ENCODE results near the gene TIMMDC1. TPM values are rescaled to one million over a fixed set of nuclear protein-coding genes. Genes with fewer than 3 reads are reported as not detected.

Gene TIMMDC1
- total RNA-seq, 2 experiments from 2014 or later: 66.4 to 67.4 TPM

DNA sequence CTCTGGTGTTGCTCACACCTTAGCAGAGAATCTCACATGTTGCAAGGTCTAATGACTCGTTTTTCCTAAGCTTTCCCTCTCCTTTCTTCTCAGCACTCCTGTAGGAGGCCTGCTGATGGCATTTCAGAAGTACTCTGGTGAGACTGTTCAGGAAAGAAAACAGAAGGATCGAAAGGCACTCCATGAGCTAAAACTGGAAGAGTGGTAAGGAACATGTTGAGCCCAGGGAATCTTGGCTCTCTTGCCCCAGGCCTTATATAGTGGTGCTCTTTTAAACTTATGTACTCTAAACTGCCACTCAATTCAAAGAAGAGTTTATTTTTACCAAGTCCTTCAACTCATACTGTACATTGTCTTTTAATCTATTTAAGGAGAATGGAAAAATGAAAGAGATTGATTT lies 18.8 kb downstream of the TIMMDC1 start:
- no peak for DNase-seq
- H3K27me3 Mint-ChIP-seq: no peaks in the 10 kb centered on the region
- H3K9me3 Mint-ChIP-seq: peaks cover 6% of the 10 kb centered on the region
- peaks cover 87% of the 10 kb centered on the region for H3K36me3 Mint-ChIP-seq (ENCODE audit: low read depth)
- POLR2A ChIA-PET: interaction anchor here (1.1 to 1.4 kb wide), 4 partner anchors 9 to 40 kb away, joined by 3 to 9 read pairs (median 4); partner anchors contain the start of gene TIMMDC1
- no peak overlapping the region for H3K27ac Mint-ChIP-seq
- peaks cover 3% of the 10 kb centered on the region for H3K4me1 Mint-ChIP-seq
- H3K4me3 Mint-ChIP-seq: no peak overlapping the region
- CTCF ChIA-PET: interaction anchor here (1.5 kb wide), 1 partner anchor 12 kb away, joined by 3 read pairs; no protein-coding TSS in a partner anchor

- peaks cover 6% of the 10 kb centered on the region for H3K9me3 Mint-ChIP-seq
- peaks cover 88% of the 10 kb centered on the region for H3K36me3 Mint-ChIP-seq (ENCODE audit: low read depth)
- CTCF ChIA-PET: interaction anchor here (1.5 kb wide), 1 partner anchor 13 kb away, joined by 3 read pairs; no protein-coding TSS in a partner anchor
- no peak overlapping the region for H3K4me3 Mint-ChIP-seq
- peaks cover 4% of the 10 kb centered on the region for H3K4me1 Mint-ChIP-seq
- POLR2A ChIA-PET: interaction anchor here (1.1 to 1.2 kb wide), 3 partner anchors 9 to 53 kb away, joined by 3 to 4 read pairs (median 3); no protein-coding TSS in a partner anchor
- H3K27me3 Mint-ChIP-seq: no peaks in the 10 kb centered on the region
- H3K27ac Mint-ChIP-seq: no peak overlapping the region
- DNase-seq: no peak
These were observed 19.7 kb downstream of the TIMMDC1 start for GRCh38 chr3:119518026-119518425.

- Mint-ChIP-seq H3K36me3 (ENCODE audit: low read depth) (peaks cover 90% of the 10 kb centered on the region), H3K4me3 (no peak overlapping the region), H3K9me3 (peaks cover 4% of the 10 kb centered on the region), H3K4me1 (peaks cover 16% of the 10 kb centered on the region), H3K27ac (no peak overlapping the region), H3K27me3 (no peaks in the 10 kb centered on the region)
- no peak for DNase-seq
- ChIA-PET POLR2A (no interaction called here), CTCF (no interaction called here)
These were observed 26.8 kb downstream of the TIMMDC1 start for GRCh38 chr3:119524931-119525662.

- ChIA-PET POLR2A (no interaction called here), CTCF (no interaction called here)
- Mint-ChIP-seq H3K27me3 (no peaks in the 10 kb centered on the region), H3K27ac (no peak overlapping the region), H3K36me3 (ENCODE audit: low read depth) (peaks cover 83% of the 10 kb centered on the region), H3K4me1 (peaks cover 16% of the 10 kb centered on the region), H3K4me3 (no peak overlapping the region), H3K9me3 (no peaks in the 10 kb centered on the region)
- no peak for DNase-seq
These were observed 29.4 kb downstream of the TIMMDC1 start for GRCh38 chr3:119527714-119528113.

DNA sequence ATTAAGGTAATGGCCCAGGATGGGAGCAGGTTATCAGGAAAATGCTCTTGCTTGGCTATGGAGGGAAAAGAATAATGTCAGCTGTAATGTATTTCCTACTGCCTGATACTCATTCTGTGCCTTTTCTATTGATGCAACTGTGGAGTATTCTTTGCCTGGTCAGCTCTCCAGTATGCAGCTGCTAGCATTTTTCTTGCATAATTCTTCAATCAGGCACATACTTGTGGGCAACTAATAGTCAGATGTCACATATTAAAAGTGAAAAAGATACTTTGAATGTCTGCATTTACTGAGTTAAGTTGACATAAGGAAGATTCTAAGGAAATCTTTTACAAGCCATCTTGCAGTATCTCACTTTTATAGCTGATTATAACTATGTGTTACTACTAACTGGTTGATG lies 31.5 kb downstream of the TIMMDC1 start:
- Mint-ChIP-seq H3K27me3 (no peaks in the 10 kb centered on the region), H3K4me1 (peaks cover 3% of the 10 kb centered on the region), H3K9me3 (no peaks in the 10 kb centered on the region), H3K27ac (no peak overlapping the region), H3K36me3 (ENCODE audit: low read depth) (peaks cover 78% of the 10 kb centered on the region), H3K4me3 (no peak overlapping the region)
- ChIA-PET POLR2A (interaction anchor here (0.9 to 1.4 kb wide), 2 partner anchors 14 to 32 kb away, joined by 3 to 5 read pairs; partner anchors contain the start of gene TIMMDC1), CTCF (no interaction called here)
- no peak for DNase-seq

- Mint-ChIP-seq H3K27me3 (no peaks in the 10 kb centered on the region), H3K9me3 (no peaks in the 10 kb centered on the region), H3K27ac (no peak overlapping the region), H3K4me3 (no peak overlapping the region), H3K36me3 (ENCODE audit: low read depth) (peaks cover 77% of the 10 kb centered on the region), H3K4me1 (peaks cover 3% of the 10 kb centered on the region)
- CTCF ChIA-PET: no interaction called here
- DNase-seq: no peak
- POLR2A ChIA-PET: interaction anchor here (0.9 to 1.4 kb wide), 2 partner anchors 13 to 32 kb away, joined by 3 to 5 read pairs; partner anchors contain the start of gene TIMMDC1
These were observed 32.1 kb downstream of the TIMMDC1 start for GRCh38 chr3:119530456-119530855.

DNA sequence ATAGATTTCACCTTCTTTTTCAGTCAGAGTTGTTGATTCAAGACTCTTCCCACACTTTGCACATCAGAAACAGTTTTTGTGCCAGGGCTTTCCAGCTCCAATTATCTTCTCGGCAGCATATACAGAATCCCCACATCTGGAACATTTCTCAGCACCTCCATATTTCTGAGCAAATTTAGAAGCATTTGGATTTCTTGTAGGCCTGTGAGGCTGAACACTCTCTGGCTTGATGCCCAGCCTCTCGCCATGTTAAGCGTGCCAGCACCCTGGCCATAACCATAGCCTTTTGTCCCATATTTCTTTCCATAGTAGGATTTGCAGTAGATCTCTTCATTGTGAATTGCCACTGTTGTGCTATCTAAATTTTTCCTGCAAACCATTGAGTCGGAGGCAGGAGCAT lies 32.8 kb downstream of the TIMMDC1 start:
- CTCF ChIA-PET: no interaction called here
- H3K36me3 Mint-ChIP-seq (ENCODE audit: low read depth): peaks cover 75% of the 10 kb centered on the region
- H3K27ac Mint-ChIP-seq: no peak overlapping the region
- POLR2A ChIA-PET: interaction anchor here (0.9 kb wide), 1 partner anchor 33 kb away, joined by 5 read pairs; the partner anchor contains the start of gene TIMMDC1
- no peaks in the 10 kb centered on the region for H3K27me3 Mint-ChIP-seq
- no peaks in the 10 kb centered on the region for H3K9me3 Mint-ChIP-seq
- DNase-seq: no peak
- H3K4me3 Mint-ChIP-seq: no peak overlapping the region
- H3K4me1 Mint-ChIP-seq: peaks cover 3% of the 10 kb centered on the region

GRCh38 chr3:119534296-119534695 lies 35.9 kb downstream of the TIMMDC1 start:
- H3K27ac Mint-ChIP-seq: no peak overlapping the region
- H3K27me3 Mint-ChIP-seq: no peaks in the 10 kb centered on the region
- no peaks in the 10 kb centered on the region for H3K9me3 Mint-ChIP-seq
- no peak for DNase-seq
- CTCF ChIA-PET: interaction anchor here (0.7 kb wide), 1 partner anchor 73 kb away, joined by 3 read pairs; no protein-coding TSS in a partner anchor
- peaks cover 66% of the 10 kb centered on the region for H3K36me3 Mint-ChIP-seq (ENCODE audit: low read depth)
- POLR2A ChIA-PET: interaction anchor here (0.7 kb wide), 1 partner anchor 72 kb away, joined by 3 read pairs; no protein-coding TSS in a partner anchor
- H3K4me1 Mint-ChIP-seq: peaks cover 5% of the 10 kb centered on the region
- no peak overlapping the region for H3K4me3 Mint-ChIP-seq

DNA sequence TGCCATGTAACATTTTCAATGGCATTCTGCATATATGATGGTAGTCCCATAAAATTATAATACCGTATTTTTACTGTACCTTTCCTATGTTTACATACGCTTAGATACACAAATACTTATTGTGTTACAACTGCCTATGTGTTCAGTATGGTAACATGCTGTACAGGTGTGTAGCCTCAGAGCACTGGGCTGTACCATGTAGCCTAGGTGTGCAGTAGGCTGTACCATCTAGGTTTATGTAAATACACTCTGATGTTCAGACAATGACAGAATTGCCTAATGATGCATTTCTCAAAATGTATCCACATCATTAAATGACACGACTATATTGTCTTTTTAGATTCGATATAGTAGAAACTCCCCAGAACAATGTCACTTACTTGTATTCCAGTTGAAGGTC lies 38.4 kb downstream of the TIMMDC1 start:
- no peaks in the 10 kb centered on the region for H3K27me3 Mint-ChIP-seq
- no peak overlapping the region for H3K4me3 Mint-ChIP-seq
- ChIA-PET CTCF (interaction anchor here (1.3 kb wide), 1 partner anchor 144 kb away, joined by 3 read pairs; no protein-coding TSS in a partner anchor), POLR2A (no interaction called here)
- H3K27ac Mint-ChIP-seq: no peak overlapping the region
- DNase-seq: no peak
- H3K36me3 Mint-ChIP-seq (ENCODE audit: low read depth): peaks cover 68% of the 10 kb centered on the region
- peaks cover 9% of the 10 kb centered on the region for H3K4me1 Mint-ChIP-seq
- no peaks in the 10 kb centered on the region for H3K9me3 Mint-ChIP-seq

DNA sequence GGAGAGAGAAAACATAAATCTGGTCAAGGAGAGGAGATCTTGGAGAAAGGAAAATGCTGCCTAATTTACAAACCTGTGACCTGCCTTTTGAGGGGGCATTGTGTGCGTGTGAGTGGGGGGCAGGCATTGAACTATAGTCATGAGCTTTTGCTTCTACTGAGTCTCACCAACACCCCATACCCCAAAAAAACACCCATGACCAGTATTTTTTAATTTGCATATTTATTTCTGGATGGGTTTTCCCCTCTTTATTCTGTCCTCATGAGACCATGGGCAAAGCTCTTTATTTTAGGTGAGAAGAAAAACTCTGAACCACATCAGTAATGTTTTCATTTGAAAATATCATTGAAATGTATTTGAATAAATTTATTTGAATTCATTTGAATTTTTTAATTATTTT lies 40.4 kb downstream of the TIMMDC1 start:
- Mint-ChIP-seq H3K27ac (no peak overlapping the region), H3K9me3 (no peaks in the 10 kb centered on the region), H3K4me1 (peaks cover 12% of the 10 kb centered on the region), H3K27me3 (no peaks in the 10 kb centered on the region), H3K4me3 (no peak overlapping the region), H3K36me3 (ENCODE audit: low read depth) (peaks cover 68% of the 10 kb centered on the region)
- no peak for DNase-seq
- ChIA-PET POLR2A (no interaction called here), CTCF (interaction anchor here (1.3 kb wide), 1 partner anchor 19 kb away, joined by 3 read pairs; no protein-coding TSS in a partner anchor)

- Mint-ChIP-seq H3K4me1 (peaks cover 20% of the 10 kb centered on the region), H3K9me3 (no peaks in the 10 kb centered on the region), H3K4me3 (no peak overlapping the region), H3K27me3 (no peaks in the 10 kb centered on the region), H3K27ac (no peak overlapping the region), H3K36me3 (ENCODE audit: low read depth) (peaks cover 80% of the 10 kb centered on the region)
- POLR2A ChIA-PET: interaction anchor here (1.0 kb wide), 1 partner anchor 43 kb away, joined by 4 read pairs; the partner anchor contains the start of gene TIMMDC1
- no peak for DNase-seq
- CTCF ChIA-PET: no interaction called here
These were observed 43.2 kb downstream of the TIMMDC1 start for GRCh38 chr3:119541547-119541946.

DNA sequence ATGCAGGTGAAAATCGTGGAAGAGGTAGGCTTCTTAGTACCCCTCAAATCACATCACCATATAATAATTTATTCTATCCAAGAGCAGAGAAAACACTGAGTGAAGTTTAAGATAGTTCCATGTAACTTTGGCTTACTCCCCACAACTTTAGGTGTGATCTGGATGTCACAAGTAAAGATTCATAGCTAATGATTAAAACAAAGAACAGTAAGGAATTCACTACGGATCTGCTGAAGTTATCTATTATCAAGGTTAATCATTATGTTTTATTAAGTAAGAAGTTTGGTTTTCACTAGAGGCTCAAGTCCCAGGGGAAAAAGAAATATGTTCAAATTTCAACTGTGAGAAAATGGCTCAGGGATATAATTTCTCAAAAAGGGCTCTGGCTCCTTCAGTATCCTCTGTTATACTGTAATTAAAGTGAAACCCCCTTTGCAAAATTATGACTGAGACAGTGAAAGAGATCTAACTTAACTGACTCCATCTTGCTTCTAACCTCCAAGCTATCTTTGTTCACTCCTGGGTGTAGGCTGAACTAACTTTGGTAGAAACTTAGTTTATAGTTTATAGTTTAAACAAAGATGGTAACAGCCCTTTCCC lies 43.9 kb downstream of the TIMMDC1 start:
- no peaks in the 10 kb centered on the region for H3K9me3 Mint-ChIP-seq
- H3K4me3 Mint-ChIP-seq: no peak overlapping the region
- H3K4me1 Mint-ChIP-seq: peaks cover 23% of the 10 kb centered on the region
- DNase-seq: no peak
- H3K36me3 Mint-ChIP-seq (ENCODE audit: low read depth): peaks cover 76% of the 10 kb centered on the region
- no peaks in the 10 kb centered on the region for H3K27me3 Mint-ChIP-seq
- H3K27ac Mint-ChIP-seq: no peak overlapping the region
- ChIA-PET CTCF (no interaction called here), POLR2A (no interaction called here)

DNA sequence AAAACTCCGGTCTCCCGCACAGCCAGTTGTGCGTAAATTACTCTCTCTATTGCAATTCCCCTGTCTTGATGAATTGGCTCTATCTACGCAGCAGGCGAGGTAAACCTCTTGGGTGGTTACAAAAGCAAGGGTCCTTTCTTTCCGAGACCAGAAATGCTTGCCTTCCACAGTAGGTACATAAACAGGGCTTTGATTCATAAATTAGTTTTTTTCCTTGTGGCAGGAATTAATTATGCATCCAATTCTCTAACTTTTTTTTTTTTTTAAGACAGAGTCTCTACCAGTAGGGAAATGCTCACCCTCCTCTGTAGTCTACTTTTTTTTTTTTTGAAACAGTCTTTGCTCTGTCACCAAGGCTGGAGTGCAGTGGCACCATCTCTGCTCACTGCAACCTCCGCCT lies 44.8 kb downstream of the TIMMDC1 start:
- no peaks in the 10 kb centered on the region for H3K27me3 Mint-ChIP-seq
- no peak overlapping the region for H3K4me3 Mint-ChIP-seq
- peaks cover 25% of the 10 kb centered on the region for H3K4me1 Mint-ChIP-seq
- no peaks in the 10 kb centered on the region for H3K9me3 Mint-ChIP-seq
- POLR2A ChIA-PET: interaction anchor here (0.7 kb wide), 1 partner anchor 13 kb away, joined by 3 read pairs; no protein-coding TSS in a partner anchor
- no peak overlapping the region for H3K27ac Mint-ChIP-seq
- peaks cover 80% of the 10 kb centered on the region for H3K36me3 Mint-ChIP-seq (ENCODE audit: low read depth)
- DNase-seq: no peak
- CTCF ChIA-PET: interaction anchor here (0.7 kb wide), 1 partner anchor 9 kb away, joined by 3 read pairs; no protein-coding TSS in a partner anchor

All from activated CD4-positive, alpha-beta memory T cell treated with anti-CD3 and anti-CD28 coated beads, Interleukin-2, amount 10 ng/mL, durations not matched to agents 7 days and 5 days (primary cell).